Measurements from ENCODE around the gene GID4.
A peak's percentile ranks its signal among the peaks of the same experiment; 100 is the strongest.

Gene GID4

GRCh38 chr17:18015593-18015992 is 23.6 kb upstream of the GID4 start:
- H3K27ac ChIP-seq = no peak overlapping the region
- DNase-seq (ENCODE audit: low read depth, low spot score) = no peak

GRCh38 chr17:18016426-18016825 is 22.8 kb upstream of the GID4 start:
- no peak overlapping the region for H3K27ac ChIP-seq
- no peak for DNase-seq (ENCODE audit: low read depth, low spot score)

GRCh38 chr17:18017958-18018357 is 21.2 kb upstream of the GID4 start:
- H3K27ac ChIP-seq = no peak overlapping the region
- DNase-seq (ENCODE audit: low read depth, low spot score) = no peak

GRCh38 chr17:18018411-18018921 is 20.7 kb upstream of the GID4 start:
- no peak overlapping the region for H3K27ac ChIP-seq
- no peak for DNase-seq (ENCODE audit: low read depth, low spot score)

GRCh38 chr17:18019838-18020154 is 19.4 kb upstream of the GID4 start:
- no peak overlapping the region for H3K27ac ChIP-seq
- DNase-seq (ENCODE audit: low read depth, low spot score) = no peak

- no peak for DNase-seq (ENCODE audit: low read depth, low spot score)
- no peak overlapping the region for H3K27ac ChIP-seq
These were observed 18.2 kb upstream of the GID4 start for GRCh38 chr17:18020971-18021370.

GRCh38 chr17:18021372-18021771 is 17.8 kb upstream of the GID4 start:
- no peak overlapping the region for H3K27ac ChIP-seq
- no peak for DNase-seq (ENCODE audit: low read depth, low spot score)

- no peak for DNase-seq (ENCODE audit: low read depth, low spot score)
- H3K27ac ChIP-seq = peak overlapping the region; percentile 52
These were observed 13.8 kb upstream of the GID4 start for GRCh38 chr17:18025241-18025944.

GRCh38 chr17:18025945-18026776 is 13.0 kb upstream of the GID4 start:
- DNase-seq (ENCODE audit: low read depth, low spot score) = no peak
- peak overlapping the region; percentile 52 for H3K27ac ChIP-seq

- DNase-seq (ENCODE audit: low read depth, low spot score) = no peak
- H3K27ac ChIP-seq = no peak overlapping the region
These were observed 11.9 kb upstream of the GID4 start for GRCh38 chr17:18027280-18027679.

GRCh38 chr17:18028114-18028951 is 10.9 kb upstream of the GID4 start:
- no peak overlapping the region for H3K27ac ChIP-seq
- no peak for DNase-seq (ENCODE audit: low read depth, low spot score)

- no peak for DNase-seq (ENCODE audit: low read depth, low spot score)
- no peak overlapping the region for H3K27ac ChIP-seq
These were observed 10.2 kb upstream of the GID4 start for GRCh38 chr17:18028952-18029540.

- no peak for DNase-seq (ENCODE audit: low read depth, low spot score)
- no peak overlapping the region for H3K27ac ChIP-seq
These were observed 7.3 kb upstream of the GID4 start for GRCh38 chr17:18031955-18032354.

GRCh38 chr17:18033442-18034099 is 5.6 kb upstream of the GID4 start:
- H3K27ac ChIP-seq = no peak overlapping the region
- DNase-seq (ENCODE audit: low read depth, low spot score) = peak; percentile 34

- DNase-seq (ENCODE audit: low read depth, low spot score) = no peak
These were observed 3.5 kb upstream of the GID4 start for GRCh38 chr17:18035704-18036103.

GRCh38 chr17:18037486-18037885 is 1.7 kb upstream of the GID4 start:
- DNase-seq (ENCODE audit: low read depth, low spot score) = no peak
- H3K27ac ChIP-seq = no peak overlapping the region

More at GRCh38 chr17:18035704-18036103, 3.5 kb upstream of the GID4 start:
- H3K27ac ChIP-seq = no peak overlapping the region

GRCh38 chr17:18038149-18038850 is 908 bp upstream of the GID4 start:
- H3K27ac ChIP-seq = peak overlapping the region; percentile 59

GRCh38 chr17:18039535-18040260 is 490 bp downstream of the GID4 start:
- no peak for DNase-seq (ENCODE audit: low read depth, low spot score)

More at GRCh38 chr17:18038149-18038850, 908 bp upstream of the GID4 start:
- no peak for DNase-seq (ENCODE audit: low read depth, low spot score)

More at GRCh38 chr17:18039535-18040260, 490 bp downstream of the GID4 start:
- H3K27ac ChIP-seq = peak overlapping the region; percentile 59
